ENCODE data around the gene CRK.

The CRK gene

DNA sequence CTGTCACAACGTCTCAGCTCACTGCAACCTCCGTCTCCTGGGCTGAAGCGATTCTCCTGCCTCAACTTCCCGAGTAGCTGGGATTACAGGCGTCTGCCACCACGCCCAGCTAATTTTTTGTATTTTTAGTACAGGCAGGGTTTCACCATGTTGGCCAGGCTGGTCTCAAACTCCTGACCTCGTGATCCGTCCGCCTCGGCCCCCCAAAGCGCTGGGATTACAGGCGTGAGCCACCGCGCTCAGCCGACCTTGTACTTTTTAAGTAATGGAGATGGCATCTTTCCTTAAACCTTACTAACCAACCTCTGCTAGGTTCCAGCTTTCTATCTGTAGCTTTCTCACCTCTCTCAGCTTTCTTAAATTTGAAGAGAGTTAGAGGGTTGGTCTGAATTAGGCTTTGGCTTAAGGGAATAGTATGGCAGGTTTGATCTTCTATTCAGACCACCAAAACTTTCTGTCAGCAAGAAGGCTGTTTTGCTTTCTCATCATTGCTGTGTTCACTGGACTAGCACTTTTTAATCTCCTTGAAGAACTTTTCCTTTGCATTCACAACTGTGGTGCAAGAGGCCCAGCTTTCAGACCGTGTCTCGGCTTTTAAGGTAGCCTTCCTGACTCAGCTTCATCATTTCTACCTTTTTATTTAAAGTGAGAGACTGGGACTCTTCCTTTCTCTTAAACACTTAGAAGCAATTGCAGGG, 84.0 kb downstream of the CRK start:
- Histone ChIP-seq H3K4me2 (ENCODE audit: low read length) (no peak overlapping the region), H4K20me1 (ENCODE audit: insufficient read depth, low read length) (peaks cover 97% of the 10 kb centered on the region), H3K27ac (ENCODE audit: low read length) (no peak overlapping the region)

More for the DNA sequence above, 84.0 kb downstream of the CRK start:
- Histone ChIP-seq H3K4me3 (ENCODE audit: low read length) (no peak overlapping the region), H3K4me1 (ENCODE audit: low read length) (peaks cover 29% of the 10 kb centered on the region), H3K9ac (ENCODE audit: low read length) (no peak overlapping the region), H3K36me3 (replicated peaks; ENCODE audit: low read depth, low read length) (peaks cover 18% of the 10 kb centered on the region), H2AFZ (ENCODE audit: low read depth, low read length) (no peak overlapping the region), H3K9me3 (ENCODE audit: insufficient read depth, low read length) (no peaks in the 10 kb centered on the region), H3K27me3 (ENCODE audit: low read depth, low read length) (no peaks in the 10 kb centered on the region), H3K79me2 (ENCODE audit: low read length) (peaks cover 100% of the 10 kb centered on the region)
- TF ChIP-seq, protein P1, sequence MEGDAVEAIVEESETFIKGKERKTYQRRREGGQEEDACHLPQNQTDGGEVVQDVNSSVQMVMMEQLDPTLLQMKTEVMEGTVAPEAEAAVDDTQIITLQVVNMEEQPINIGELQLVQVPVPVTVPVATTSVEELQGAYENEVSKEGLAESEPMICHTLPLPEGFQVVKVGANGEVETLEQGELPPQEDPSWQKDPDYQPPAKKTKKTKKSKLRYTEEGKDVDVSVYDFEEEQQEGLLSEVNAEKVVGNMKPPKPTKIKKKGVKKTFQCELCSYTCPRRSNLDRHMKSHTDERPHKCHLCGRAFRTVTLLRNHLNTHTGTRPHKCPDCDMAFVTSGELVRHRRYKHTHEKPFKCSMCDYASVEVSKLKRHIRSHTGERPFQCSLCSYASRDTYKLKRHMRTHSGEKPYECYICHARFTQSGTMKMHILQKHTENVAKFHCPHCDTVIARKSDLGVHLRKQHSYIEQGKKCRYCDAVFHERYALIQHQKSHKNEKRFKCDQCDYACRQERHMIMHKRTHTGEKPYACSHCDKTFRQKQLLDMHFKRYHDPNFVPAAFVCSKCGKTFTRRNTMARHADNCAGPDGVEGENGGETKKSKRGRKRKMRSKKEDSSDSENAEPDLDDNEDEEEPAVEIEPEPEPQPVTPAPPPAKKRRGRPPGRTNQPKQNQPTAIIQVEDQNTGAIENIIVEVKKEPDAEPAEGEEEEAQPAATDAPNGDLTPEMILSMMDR (IDR thresholded peaks at IDR 0.05; ENCODE audit: low read depth, low read length), result no peak
- TF ChIP-seq EZH2phosphoT487 (IDR thresholded peaks at IDR 0.05; ENCODE audit: low read depth), result no peak

Data from OCI-LY3 (cell line).